ENCODE results near the gene PDE2A. TPM values are rescaled to one million over a fixed set of nuclear protein-coding genes. Genes with fewer than 3 reads are reported as not detected.
"Not testable (repeated sequence)": the region's sequence is repeated elsewhere in the genome, so short reads cannot be mapped to it uniquely, and the experiment has no call there.

The PDE2A gene
- polyA plus RNA-seq, 1 donor, result 13.6 TPM

DNA sequence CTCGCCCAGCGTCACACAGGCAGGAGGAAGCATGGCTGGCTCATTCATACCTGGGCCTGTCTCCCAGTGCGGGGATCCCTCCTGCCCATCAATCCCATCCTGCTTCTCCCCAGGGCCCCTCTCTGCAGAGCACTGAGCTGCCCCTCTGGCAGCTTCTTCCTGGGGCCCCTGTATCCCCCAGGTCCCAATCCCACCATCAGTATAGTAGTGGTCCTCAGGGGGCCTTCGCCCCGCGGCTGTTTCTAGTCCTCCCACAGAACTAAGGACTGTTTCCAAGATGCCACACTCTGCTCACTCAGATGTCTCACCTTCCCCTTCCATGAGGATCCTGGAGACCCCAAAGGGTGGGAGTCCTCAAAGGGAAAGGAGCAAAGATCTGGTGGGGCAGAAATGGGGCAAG, 97.6 kb downstream of the PDE2A start:
- DNase-seq, result no peak

DNA sequence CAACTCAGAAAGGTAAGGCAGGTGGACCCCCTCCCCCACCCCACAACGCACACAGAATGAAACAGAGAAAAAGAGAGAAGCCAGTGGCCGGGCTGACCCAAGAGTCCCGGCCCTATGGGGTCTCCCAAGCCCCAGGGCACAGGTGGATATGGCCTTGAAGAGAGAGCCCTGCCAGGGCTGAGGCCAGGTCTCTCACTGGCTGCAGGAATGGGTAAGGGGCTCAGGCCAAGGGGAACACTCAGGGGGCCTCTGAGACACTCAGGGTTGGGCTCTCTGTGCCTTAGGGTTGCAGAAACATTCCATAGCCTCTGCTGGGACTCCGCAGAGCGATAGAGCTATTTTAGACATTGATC, 98.0 kb downstream of the PDE2A start:
- DNase-seq, result no peak

DNA sequence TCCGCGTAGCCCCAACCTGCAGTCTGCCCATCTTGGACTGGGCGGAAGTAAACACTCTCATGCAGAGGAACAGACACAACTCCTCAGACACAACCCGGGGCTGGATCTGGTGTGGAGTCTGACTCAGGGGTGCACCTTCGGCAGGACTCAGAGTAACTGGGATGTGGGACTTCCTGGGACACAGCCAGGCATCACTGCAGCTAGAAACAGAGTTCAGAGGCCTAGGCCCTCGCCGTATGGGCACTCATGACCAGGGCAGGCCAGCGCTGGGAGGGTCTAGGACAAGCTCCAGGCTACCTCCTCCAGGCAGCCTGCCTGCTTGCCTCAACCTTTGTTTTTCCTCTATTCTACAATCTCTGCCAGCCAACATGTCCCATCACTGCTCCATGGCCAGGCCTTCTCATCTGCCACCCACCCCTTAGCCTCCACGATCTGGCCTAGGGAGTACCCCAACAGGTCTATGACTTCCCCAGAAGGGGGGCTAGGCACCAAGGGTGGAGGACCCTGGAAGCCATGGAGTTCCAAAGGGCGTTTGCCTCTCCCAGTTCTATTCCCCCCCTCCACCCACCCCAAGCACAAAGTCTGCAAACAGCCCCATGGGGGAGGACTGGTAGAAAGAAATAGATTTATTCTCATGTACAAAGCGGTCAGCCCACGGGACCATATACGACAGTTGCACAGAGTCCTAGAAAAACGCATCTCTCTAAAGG, 98.5 kb downstream of the PDE2A start:
- DNase-seq, result no peak

DNA sequence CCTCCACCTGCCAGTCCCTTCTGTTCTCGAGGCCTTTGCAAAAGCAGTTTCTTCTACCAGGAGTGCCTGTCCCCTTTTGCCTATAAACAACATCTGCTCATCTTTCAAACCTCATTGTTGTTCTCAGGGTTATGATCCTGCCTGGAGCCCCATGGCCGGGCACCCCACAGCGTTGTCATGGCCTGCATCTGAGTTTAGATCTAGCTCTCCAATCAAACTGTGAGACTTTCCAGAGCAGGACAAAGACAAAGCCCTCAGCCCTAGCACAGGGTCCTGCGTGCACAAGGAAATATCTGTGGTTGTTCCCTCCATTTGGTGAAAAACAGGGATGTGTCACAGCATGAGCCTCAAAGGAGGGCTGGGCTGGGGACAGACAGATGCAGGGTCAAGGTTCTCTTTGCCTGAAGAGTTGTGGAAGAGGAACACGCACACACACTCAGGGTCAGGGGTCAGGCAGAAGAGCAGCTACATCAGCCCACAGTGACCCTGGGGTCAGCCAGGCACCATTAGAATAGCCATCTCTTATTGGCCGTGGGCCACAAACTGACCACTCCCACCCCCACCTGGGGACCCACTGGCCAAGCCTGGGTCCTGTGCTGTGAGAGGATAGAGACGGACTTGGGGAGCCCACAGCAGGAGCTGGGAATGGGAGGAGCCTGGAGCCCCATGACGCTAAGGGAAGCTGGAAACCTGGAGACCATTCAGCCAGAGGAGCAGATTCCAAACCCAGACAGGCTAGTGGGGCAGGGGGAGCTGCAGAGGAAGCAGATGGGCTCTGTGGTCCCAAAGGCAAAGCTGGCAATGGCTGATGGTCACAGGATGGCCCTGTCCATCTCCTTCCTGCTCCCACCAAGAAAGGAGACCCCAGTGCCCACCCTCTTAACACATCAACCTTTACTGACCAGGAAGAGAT, 99.4 kb downstream of the PDE2A start:
- DNase-seq, result no peak

DNA sequence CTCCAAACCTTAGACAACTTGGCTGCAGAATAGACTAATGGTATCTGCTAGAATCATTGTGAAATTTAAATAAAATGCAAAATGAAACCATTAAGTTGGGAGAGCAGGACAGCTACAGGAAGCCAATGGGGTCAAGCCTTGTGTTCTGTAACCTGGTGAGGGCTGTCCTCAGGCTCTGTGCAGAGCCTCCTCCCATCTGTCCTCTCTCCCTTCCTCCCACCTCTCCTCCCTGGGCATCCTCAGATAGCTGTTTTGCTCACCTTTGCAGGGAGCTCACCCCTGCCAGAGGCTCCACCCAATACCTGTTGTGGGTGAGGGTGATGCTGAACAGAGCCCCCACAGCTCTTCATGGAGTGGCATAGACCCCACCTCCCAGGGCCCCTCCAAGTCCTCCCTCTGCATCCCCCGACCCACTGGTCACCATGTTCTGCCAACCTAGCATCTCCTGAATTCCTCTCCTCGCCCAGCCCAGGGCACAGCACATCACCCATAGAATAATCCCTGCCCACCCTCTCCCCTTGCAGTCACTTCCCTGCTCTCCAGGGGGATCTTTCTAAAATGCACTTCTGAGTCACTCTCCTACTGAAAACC, 100.3 kb downstream of the PDE2A start:
- DNase-seq, result no peak

DNA sequence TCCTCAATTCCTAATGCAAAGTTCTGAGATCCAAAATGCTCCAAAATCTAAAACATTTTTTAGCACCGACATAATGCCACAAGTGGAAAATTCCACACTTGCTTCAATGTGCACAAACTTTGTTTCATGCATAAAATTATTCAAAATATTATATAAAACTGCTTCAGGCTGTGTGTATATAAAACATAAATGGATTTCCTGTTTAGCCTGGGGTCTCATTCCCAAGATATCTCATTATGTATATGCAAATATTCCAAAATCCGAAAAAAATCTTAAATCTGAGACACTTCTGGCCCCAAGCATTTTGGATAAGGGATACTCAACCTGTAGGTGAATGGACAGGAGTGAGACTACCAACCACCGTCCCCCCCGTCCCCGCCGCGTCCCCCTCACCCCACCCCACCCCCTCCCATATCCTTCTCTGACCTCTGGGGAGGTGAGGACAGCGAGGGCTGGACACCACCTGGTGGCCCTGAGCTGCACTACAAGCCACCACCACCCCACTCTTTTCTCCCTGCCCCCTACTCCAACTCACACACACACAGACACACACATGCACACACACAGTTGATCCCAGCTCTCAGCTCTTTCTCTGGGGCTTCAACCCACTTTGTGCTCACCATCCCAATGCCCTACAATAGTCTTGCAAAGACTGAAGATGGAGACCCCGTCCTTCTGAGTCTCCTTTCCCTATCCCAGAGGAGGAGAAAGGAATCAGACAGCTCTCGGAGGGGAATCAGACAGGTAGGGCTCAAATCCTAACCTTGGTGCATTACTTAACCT, 101.0 kb downstream of the PDE2A start:
- DNase-seq, result no peak

DNA sequence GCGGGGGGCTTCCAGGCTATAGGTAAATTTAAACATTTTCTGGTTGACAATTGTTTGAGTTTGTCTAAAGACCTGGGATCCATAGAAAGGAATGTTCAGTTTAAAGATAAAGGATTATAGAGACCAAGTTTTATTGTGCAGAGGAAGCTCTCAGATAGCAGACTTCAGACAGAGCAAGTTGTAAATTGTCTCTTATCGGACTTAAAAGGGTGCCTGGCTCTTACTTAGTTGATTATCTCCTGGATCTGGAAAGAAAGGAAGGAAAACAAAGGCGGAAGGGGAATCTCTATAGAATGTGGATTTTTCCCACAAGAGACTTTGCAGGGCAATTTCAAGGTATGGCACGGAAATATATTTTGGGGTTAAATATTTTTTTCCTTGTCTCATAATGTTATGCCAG, 101.7 kb downstream of the PDE2A start:
- DNase-seq, result not testable (repeated sequence)

DNA sequence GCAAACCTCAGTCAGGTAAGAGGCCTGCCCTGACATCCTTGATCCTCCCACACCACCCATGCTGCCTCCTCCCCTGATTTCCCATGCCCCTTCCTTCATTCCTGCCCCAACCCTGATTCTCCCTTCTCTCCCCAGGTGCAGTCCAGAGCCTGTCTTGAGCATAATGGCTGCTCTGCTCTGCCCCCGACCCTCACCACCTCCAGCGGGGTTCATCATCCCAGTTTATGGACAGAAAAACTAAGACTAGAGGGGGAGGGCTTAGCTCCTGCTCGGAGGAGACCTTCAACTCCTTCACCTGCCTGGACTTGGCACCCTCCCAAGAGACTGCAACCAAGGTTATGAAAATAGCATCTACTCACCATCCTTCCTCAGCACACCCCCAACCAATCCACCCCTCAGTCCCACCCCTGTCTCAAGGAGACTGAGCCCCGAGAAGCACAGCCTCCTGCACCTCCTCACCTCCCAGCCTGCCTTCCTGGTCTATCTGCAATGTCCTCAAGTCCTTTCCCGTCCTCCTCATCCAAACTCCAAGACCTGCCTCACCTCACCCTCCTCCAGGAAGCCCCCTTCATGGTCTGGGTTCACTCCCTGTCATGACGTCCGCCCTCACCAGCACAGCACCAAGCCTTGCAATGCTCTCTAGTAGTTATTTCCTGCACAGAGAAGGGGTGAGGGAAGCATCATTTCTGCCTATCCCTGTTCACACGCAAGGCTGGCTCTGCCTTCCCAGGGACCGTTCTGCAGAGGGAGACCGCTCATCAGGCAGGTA, 103.1 kb downstream of the PDE2A start:
- DNase-seq, result no peak

DNA sequence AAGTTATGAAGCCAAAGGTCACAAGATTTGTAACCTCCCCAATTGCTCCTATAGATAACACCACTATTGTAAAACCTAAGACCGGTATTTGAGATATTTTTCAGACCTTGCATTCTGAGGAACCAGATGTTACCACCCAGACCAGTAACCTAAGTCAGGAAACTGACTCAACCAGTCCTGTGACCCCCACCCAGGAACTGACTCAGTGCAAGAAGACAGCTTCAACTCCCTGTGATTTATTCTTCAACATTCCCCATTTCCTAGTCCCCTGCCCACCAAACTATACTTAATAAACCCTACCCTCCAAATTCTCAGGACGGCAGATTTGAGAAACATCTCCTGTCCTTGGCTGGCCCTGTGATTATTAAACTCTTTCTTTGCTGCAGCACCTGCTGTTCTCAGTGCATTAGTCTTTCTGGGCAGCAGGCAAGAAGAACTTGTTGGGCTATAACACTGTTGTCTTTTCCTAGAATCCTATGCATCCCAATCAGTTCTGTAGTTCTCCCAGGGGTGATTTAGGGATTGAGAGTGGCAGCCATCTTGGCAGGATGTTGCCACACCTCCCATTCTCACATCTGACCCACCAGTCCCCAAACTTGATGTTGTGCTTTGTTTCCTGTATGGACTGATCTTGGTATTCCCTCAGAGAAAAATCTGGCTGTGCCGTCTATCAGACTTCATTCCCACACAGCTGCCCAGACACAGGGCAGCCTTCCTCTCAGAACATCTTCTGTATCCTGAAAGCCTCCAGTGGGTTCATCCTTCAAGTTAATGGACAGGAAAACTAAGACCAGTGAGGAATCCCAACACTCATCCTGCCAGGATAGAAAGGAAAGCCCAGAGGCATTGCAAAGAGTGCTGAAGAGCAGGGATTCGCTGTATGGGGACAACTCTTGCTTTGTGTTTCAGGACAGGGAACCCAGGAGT, 104.0 kb downstream of the PDE2A start:
- no peak for DNase-seq

DNA sequence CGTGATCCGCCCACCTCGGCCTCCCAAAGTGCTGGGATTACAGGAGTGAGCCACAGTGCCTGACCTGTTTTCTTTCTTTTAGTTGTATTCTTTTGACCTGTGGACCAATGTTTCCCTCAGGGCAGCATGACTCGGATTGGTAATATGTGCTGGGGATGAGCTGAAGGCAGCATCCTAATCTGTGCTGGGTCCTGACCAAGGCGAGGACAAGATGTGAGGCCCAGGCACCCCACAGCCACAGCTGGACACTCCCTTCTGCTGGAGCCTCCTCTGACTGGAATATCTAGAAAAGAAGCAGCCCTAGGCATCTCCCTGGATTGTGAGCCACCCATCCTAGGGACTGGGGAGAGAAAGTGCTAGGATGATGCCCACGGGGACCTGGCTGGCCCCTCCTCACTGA, 105.4 kb downstream of the PDE2A start:
- DNase-seq, result no peak

DNA sequence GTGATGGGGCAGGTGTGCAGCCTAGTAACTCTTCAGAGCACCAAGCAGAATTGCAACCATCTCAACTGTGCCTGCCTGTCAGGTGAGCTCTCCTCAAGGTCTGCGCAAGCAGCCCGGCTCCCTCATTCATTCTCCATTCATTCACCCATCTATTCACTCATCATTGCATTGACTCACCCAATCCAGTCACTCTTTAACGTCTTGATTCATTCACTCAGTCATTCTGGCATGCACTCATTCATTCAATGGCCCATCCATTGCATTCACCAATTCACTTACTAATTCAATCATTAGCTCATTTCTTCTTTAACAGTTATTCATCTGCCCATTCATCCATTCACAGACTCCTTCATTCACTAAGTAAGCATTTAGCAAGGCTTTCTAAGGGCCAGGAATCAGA, 111.8 kb downstream of the PDE2A start:
- no peak for DNase-seq

DNA sequence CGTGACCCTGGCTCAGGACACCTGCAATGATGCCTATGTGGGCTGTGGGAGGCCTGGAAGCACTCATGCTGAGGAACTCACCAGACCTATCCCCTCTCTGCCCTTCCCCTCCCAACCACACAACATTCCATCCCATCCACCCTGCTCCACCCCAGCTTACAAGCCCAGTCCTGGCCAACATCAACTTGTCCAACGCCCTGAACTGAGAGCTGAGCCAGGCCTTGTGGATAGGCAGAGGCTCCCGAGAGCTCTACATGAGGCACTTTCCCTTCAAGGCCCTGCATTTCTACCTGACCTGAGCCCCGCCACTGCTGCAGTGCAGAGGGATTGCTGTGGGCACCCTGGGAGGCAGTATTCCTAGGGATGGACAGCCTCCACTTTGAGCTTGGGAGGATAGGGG, 112.4 kb downstream of the PDE2A start:
- no peak for DNase-seq

DNA sequence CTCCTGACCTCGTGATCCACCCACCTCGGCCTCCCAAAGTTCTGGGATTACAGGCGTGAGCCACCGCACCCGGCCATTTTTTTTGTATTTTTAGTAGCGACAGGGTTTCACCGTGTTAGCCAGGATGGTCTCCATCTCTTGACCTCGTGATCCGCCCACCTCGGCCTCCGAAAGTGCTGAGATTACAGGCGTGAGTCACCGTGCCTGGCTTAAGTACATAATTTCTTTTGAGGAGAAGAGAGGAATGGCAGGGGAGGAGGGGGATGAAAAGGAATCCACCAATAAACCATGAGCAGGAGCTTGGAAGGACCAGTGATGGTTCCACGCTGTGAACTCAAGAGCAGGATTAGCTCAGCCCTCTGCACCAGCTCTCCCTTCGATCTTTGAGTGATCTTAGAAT, 113.4 kb downstream of the PDE2A start:
- DNase-seq, result not testable (repeated sequence)

DNA sequence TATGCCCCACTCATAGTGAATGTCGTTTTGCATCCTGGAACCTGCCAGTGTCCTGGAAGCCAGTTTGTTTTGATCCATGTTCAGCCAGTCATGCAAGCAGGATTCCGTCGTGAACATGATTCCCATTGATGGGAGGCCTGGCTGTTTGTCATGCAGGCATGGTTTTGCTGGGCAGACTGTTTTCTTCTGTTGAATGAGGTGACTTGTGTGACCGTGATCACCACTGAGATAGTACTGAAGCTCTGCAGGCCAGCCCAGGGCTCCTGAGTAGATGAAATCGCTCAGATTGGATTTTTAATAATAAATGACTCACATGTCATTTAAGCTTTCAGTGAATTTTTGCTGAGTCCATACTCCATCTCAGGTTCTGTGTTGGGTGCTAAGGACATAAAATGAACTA, 117.8 kb downstream of the PDE2A start:
- no peak for DNase-seq

DNA sequence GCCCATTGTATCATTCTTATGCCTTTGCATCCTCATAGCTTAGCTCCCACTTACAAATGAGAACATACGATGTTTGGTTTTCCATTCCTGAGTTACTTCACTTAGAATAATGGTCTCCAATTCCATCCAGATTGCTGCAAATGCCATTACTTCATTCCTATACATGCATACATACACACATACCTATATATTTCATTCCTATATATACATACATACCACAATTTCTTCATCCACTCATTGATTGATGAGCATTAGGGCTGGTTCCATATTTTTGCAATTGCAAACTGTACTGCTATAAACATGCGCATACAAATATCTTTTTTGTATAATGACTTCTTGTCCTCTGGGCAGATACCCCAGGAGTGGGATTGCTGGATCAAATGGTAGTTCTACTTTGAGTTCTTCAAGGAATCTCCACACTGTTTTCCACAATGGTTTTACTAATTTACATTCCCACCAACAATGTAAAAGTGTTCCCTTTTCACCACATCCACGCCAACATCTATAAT, 119.2 kb downstream of the PDE2A start:
- DNase-seq, result not testable (repeated sequence)

DNA sequence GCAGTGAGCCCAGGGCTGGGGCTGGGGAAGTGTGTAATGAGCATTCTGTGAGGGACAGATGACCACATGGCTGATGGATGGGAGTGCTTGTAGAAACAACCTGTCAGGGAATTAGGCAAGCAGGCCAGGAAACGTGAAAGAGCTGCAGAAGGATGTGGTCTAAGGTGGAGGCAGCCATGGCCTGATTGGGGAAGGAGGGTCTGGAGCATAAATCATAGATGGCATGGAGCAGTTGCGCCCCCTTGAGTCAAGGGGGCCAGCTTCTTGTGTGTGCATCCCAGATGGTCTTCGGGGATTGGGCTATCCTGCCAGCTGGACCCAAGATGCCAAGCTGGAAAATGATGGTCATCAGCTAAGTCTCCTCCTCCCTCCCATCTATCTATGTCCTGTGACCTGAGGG, 120.5 kb downstream of the PDE2A start:
- DNase-seq, result no peak

DNA sequence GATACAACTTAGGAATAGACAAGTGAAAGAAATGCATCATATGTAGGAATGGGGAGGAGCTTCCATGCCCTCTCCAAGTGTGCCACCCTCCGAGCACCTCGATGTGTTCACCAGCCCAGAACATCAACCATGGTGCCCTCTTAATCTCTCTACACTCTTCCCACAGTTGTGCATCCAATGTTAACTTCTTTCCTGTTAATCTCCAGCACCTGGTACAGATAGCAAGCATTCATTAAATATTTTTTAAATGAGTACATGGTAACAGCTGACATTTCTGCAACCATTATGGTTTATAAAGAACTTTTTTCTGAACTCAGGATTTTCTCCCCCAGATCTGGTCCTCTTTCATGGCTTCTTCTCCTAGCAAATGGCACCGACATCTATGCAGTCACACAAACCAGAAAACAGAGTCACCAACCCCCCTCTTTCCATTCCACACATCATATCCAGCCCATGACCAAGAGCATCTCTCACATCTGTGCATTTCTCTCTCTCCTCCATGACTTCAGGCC, 121.8 kb downstream of the PDE2A start:
- no peak for DNase-seq

DNA sequence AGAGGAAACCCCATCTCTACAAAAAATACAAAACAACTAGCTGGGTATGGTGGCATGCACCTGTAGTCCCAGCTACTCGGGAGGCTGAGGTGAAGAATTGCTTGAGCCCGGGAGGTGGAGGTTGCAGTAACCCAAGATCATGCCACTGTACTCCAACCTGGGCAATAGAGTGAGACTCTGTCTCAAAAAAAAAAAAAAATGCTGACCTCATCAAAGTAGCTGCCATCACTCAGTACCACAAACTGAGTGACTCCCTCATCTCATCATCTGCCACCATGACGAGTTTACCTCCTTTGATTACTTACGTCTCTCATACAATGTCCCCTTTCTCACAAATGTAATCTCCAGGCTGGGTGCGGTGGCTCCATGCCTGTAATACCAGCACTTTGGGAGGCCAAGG, 122.7 kb downstream of the PDE2A start:
- no peak for DNase-seq

DNA sequence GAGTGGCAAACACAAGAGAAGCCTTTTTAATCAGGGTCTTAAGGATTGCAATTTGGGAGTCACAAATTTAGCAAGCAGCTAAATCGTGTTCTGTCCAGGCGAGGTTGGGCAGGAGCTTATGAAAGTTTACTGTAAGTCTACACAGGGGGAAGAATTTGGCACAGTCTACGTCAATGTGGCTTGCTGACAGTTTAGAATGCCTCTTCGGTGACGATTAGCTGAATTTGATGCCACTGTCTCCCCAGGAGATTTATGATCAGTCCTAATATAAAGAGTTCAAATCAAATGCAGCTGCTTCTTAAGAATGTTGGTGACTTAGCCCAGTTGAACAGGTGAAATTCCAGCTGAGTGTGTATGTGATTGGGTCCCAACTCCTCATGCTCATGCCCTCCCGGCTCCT, 125.8 kb downstream of the PDE2A start:
- no peak for DNase-seq

DNA sequence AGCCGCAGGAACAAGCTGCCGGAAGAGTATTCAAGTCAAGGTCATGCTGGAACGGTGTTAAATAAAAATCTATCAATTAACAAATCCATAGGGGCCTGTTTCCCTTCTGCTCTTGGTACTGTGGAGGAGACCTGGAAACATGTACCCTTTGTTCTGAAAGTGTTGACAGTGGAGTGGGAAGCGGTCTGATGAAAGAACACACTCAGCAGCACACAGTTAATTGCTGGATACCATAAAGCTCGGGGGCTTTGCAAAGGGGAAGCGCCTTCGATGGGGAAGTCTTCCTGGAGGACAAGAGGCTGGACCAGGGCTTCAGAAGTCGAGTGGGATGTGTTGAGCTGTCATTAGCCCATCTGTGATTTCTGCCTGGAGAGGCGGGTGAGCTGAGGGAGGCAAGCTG, 127.4 kb downstream of the PDE2A start:
- DNase-seq, result no peak
